ENCODE measurements around the gene COA8. TPM values are rescaled to one million over a fixed set of nuclear protein-coding genes. Genes with fewer than 3 reads are reported as not detected.

COA8 gene
- total and polyA plus RNA-seq, 2 donors (not counting 1 experiment from before 2014, with no cell fraction given), result 25.5 to 26.4 TPM

DNA sequence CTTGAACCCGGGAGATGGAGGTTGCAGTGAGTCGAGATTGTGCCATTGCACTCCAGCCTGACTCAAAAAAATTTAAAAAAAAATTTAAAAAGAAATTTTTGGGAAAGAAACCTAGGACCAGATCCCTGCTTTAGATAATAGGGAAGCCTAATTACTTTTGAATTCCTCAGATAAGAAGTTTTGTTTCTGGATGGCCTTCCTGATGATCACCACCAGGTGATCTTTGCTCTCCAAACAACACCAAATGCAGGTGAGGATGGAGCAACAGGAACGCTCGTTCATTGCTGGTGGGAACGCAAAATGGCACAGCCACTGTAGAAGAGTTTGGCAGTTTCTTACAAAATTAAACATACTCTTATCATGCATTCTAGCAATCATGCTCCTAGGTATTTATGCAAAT is 37.7 kb downstream of the COA8 start:
- peaks cover 8% of the 10 kb centered on the region for H3K4me1 ChIP-seq (ENCODE audit: control insufficient read depth, extremely low read depth, insufficient read depth, low read length)
- no peaks in the 10 kb centered on the region for H3K9me3 ChIP-seq (ENCODE audit: control insufficient read depth, insufficient read depth, low read depth, low read length)
- TF ChIP-seq, protein P1, sequence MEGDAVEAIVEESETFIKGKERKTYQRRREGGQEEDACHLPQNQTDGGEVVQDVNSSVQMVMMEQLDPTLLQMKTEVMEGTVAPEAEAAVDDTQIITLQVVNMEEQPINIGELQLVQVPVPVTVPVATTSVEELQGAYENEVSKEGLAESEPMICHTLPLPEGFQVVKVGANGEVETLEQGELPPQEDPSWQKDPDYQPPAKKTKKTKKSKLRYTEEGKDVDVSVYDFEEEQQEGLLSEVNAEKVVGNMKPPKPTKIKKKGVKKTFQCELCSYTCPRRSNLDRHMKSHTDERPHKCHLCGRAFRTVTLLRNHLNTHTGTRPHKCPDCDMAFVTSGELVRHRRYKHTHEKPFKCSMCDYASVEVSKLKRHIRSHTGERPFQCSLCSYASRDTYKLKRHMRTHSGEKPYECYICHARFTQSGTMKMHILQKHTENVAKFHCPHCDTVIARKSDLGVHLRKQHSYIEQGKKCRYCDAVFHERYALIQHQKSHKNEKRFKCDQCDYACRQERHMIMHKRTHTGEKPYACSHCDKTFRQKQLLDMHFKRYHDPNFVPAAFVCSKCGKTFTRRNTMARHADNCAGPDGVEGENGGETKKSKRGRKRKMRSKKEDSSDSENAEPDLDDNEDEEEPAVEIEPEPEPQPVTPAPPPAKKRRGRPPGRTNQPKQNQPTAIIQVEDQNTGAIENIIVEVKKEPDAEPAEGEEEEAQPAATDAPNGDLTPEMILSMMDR (conservative IDR thresholded peaks at IDR 0.05 in 1 of 2, IDR thresholded peaks at IDR 0.05 in 1 of 2; ENCODE audit: low read depth in 1 of 2, low read length in 2 of 2), result no peak
- TF ChIP-seq EZH2 (IDR thresholded peaks at IDR 0.05; ENCODE audit: low read length, missing control alignments), result no peak
- H3K27ac ChIP-seq (ENCODE audit: insufficient read depth, low read length), result no peak overlapping the region
- H2AFZ ChIP-seq (ENCODE audit: low read length), result no peak overlapping the region
- H3K4me3 ChIP-seq (replicated peaks in 1 of 4; ENCODE audit: control extremely low read depth in 1 of 4, insufficient read depth in 1 of 4, low read depth in 3 of 4, low read length in 4 of 4), result no peak overlapping the region
- no peak for DNase-seq (ENCODE audit: low read depth in 2 of 2)
- H3K36me3 ChIP-seq (ENCODE audit: control insufficient read depth, insufficient read depth, low read length), result no peaks in the 10 kb centered on the region
- no peaks in the 10 kb centered on the region for H3K27me3 ChIP-seq (ENCODE audit: control insufficient read depth, insufficient read depth, low read length)
- no peaks in the 10 kb centered on the region for H4K20me1 ChIP-seq (ENCODE audit: control insufficient read depth, extremely low read depth, insufficient read depth, low read length)
- H3K9ac ChIP-seq (ENCODE audit: insufficient read depth, low read length), result no peak overlapping the region
- H3K4me2 ChIP-seq (ENCODE audit: extremely low read depth, insufficient read depth, low read length), result no peak overlapping the region
- H3K79me2 ChIP-seq (ENCODE audit: control insufficient read depth, insufficient read depth, low read length), result no peaks in the 10 kb centered on the region

DNA sequence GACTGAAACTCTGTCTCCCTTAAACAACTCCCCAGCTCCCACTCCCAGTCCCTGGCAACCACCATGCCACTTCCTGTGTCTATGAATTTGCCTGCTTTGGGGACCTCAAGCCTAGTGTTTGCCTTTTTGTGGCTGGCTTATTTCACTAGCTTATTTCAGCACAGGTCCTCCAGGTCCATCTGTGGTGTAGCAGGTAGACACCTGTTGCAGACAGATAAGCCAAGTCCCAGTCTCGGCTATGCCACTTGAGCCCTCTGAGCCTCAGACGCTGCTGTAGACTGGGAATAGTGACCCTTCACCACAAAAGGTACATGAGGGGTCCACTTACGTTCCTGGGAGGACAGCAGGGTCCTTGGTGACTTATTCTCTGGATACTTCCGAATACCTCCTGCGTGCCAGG is 41.9 kb downstream of the COA8 start:
- Histone ChIP-seq H3K27me3 (ENCODE audit: control insufficient read depth, insufficient read depth, low read length) (no peaks in the 10 kb centered on the region), H3K4me1 (ENCODE audit: control insufficient read depth, extremely low read depth, insufficient read depth, low read length) (peaks cover 10% of the 10 kb centered on the region), H4K20me1 (ENCODE audit: control insufficient read depth, extremely low read depth, insufficient read depth, low read length) (no peaks in the 10 kb centered on the region), H3K27ac (ENCODE audit: insufficient read depth, low read length) (no peak overlapping the region), H3K79me2 (ENCODE audit: control insufficient read depth, insufficient read depth, low read length) (no peaks in the 10 kb centered on the region), H3K9me3 (ENCODE audit: control insufficient read depth, insufficient read depth, low read depth, low read length) (no peaks in the 10 kb centered on the region), H3K9ac (ENCODE audit: insufficient read depth, low read length) (no peak overlapping the region), H3K36me3 (ENCODE audit: control insufficient read depth, insufficient read depth, low read length) (no peaks in the 10 kb centered on the region), H3K4me2 (ENCODE audit: extremely low read depth, insufficient read depth, low read length) (no peak overlapping the region), H2AFZ (ENCODE audit: low read length) (no peak overlapping the region), H3K4me3 (replicated peaks in 1 of 4; ENCODE audit: control extremely low read depth in 1 of 4, insufficient read depth in 1 of 4, low read depth in 3 of 4, low read length in 4 of 4) (no peak overlapping the region)
- DNase-seq (ENCODE audit: low read depth in 2 of 2), result no peak
- TF ChIP-seq, protein P1 (conservative IDR thresholded peaks at IDR 0.05 in 1 of 2, IDR thresholded peaks at IDR 0.05 in 1 of 2; ENCODE audit: low read depth in 1 of 2, low read length in 2 of 2), result no peak
- no peak for TF ChIP-seq EZH2 (IDR thresholded peaks at IDR 0.05; ENCODE audit: low read length, missing control alignments)

DNA sequence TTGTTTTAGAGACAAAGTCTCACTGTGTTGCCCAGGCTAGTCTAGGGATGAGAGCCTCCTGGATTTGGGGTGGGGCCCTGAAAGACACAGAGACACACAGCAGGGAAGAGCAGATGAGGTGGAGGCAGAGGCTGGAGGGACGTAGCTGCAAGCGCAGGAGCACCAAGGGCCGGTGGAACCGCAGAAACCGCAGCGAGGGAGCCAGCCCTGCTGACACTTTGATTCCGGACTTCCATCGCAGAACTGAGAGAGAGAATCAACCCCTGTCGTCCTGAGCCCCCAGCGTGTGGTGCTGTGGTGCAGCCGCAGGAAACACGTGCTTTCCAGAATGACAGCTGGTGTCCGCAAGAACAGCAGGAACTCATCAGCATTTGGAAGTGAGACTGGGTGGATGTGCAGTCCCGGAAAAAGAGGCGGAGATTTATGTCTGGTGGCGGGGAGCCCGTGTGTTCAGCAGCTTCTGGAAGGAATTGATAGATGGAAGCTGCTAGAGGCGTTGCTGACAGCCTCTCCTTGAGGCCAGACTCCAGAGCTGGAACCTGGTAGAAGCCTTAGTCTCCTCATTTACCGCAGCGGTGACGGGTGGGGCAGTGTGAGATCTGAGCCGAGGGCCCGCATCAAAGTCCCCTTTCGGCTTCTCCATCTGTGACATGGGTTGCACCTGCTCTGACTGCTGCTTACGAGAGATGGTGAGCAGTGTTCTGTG is 44.4 kb downstream of the COA8 start:
- H3K4me3 ChIP-seq (replicated peaks in 1 of 4; ENCODE audit: control extremely low read depth in 1 of 4, insufficient read depth in 1 of 4, low read depth in 3 of 4, low read length in 4 of 4), result peak overlapping the region in 2 of 4 experiments; percentile 9 to 22

More for the DNA sequence above, 44.4 kb downstream of the COA8 start:
- Histone ChIP-seq H3K79me2 (ENCODE audit: control insufficient read depth, insufficient read depth, low read length) (no peaks in the 10 kb centered on the region), H3K4me1 (ENCODE audit: control insufficient read depth, extremely low read depth, insufficient read depth, low read length) (peaks cover 10% of the 10 kb centered on the region), H3K27ac (ENCODE audit: insufficient read depth, low read length) (no peak overlapping the region), H4K20me1 (ENCODE audit: control insufficient read depth, extremely low read depth, insufficient read depth, low read length) (no peaks in the 10 kb centered on the region), H3K9me3 (ENCODE audit: control insufficient read depth, insufficient read depth, low read depth, low read length) (no peaks in the 10 kb centered on the region), H3K36me3 (ENCODE audit: control insufficient read depth, insufficient read depth, low read length) (no peaks in the 10 kb centered on the region), H3K4me2 (ENCODE audit: extremely low read depth, insufficient read depth, low read length) (peak overlapping the region; percentile 66), H3K9ac (ENCODE audit: insufficient read depth, low read length) (no peak overlapping the region), H3K27me3 (ENCODE audit: control insufficient read depth, insufficient read depth, low read length) (no peaks in the 10 kb centered on the region), H2AFZ (ENCODE audit: low read length) (peak overlapping the region; percentile 32)
- peak; percentile 93 to 96 for DNase-seq (ENCODE audit: low read depth in 2 of 2)
- TF ChIP-seq EZH2 (IDR thresholded peaks at IDR 0.05; ENCODE audit: low read length, missing control alignments), result no peak
- TF ChIP-seq, protein P1 (conservative IDR thresholded peaks at IDR 0.05 in 1 of 2, IDR thresholded peaks at IDR 0.05 in 1 of 2; ENCODE audit: low read depth in 1 of 2, low read length in 2 of 2), result peak; percentile 22 to 39

All from fibroblast of lung (primary cell).